Uterus (tissue), 2 donors: ENCODE data around the gene CYP51A1.

Experiments
- CTCF ChIP-seq, 4 experiments: fragments of 200-600 bp in 2 of 4; fragments of 450-650 bp in 2 of 4; sonication (generic) in 2 of 4; IDR thresholded peaks; one replicate each; pipeline ENCODE4 v1.5.1; 2016 to 2019; ENCODE audit warnings: antibody characterized with exemption in 4 of 4, mild to moderate bottlenecking in 2 of 4, moderate library complexity in 1 of 4
- POLR2A ChIP-seq, 2 donors: fragments of 450-650 bp; IDR thresholded peaks; one replicate each; pipeline ENCODE4 v1.6.1; 2016; ENCODE audit warnings: antibody characterized with exemption in 2 of 2, mild to moderate bottlenecking in 1 of 2, moderate library complexity in 1 of 2

- TF ChIP-seq CTCF (IDR thresholded peaks at IDR 0.05) = no peak
- no peak for TF ChIP-seq POLR2A (IDR thresholded peaks at IDR 0.05)
These were observed 18.5 kb downstream of the CYP51A1 start for GRCh38 chr7:92115821-92116220.
